A673 (cell line): ENCODE measurements around the gene SUN3. TPM values are rescaled to one million over a fixed set of nuclear protein-coding genes. Genes with fewer than 3 reads are reported as not detected.
"Not testable (repeated sequence)": the region's sequence is repeated elsewhere in the genome, so short reads cannot be mapped to it uniquely, and the experiment has no call there.

Experiments
- BruUV-seq: library from RNA; stranded (reverse); fragments of 400-500 nt; replicated peaks from 2 replicates; lab custom pipeline; 2021; lab: Mats Ljungman, UMichigan
- CTCF ChIA-PET: fragments of 300-600 bp; sonication (Branson Sonifier 250); formaldehyde crosslinking; loops from one replicate; lab custom pipeline; 2022; ENCODE audit warnings: antibody characterized with exemption; lab: Charles Lee
- POLR2A ChIA-PET: fragments of 300-600 bp; sonication (Branson Sonifier 250); formaldehyde crosslinking; loops from one replicate; lab custom pipeline; 2022; ENCODE audit warnings: antibody characterized with exemption; ENCODE audit not compliant: low non-redundant PET; lab: Charles Lee
- DNase-seq: peaks from one replicate; pipeline ENCODE4 v3.0.0-alpha.2; 2015; ENCODE audit warnings: low spot score
- H3K27ac ChIP-seq: fragments of 200-600 bp; sonication (generic); 2 replicates; pipeline ENCODE4 v1.5.1; 2016; ENCODE audit warnings: mixed run types, low read depth, mild to moderate bottlenecking, mixed read lengths, antibody characterized with exemption, low read length; ENCODE audit not compliant: poor library complexity, severe bottlenecking
- H3K27me3 ChIP-seq: fragments of 200-600 bp; sonication (generic); replicated peaks from 2 replicates; pipeline ENCODE4 v1.6.1; 2017; ENCODE audit warnings: mixed run types, low read depth, mild to moderate bottlenecking, mixed read lengths, antibody characterized with exemption, low read length; ENCODE audit not compliant: insufficient read depth, poor library complexity
- H3K36me3 ChIP-seq: fragments of 200-600 bp; sonication (generic); 2 replicates; pipeline ENCODE4 v1.6.1; 2016; ENCODE audit warnings: mixed run types, mild to moderate bottlenecking, mixed read lengths, antibody characterized with exemption, low read length; ENCODE audit not compliant: insufficient read depth, poor library complexity, severe bottlenecking
- H3K4me1 ChIP-seq: fragments of 200-600 bp; sonication (generic); 2 replicates; pipeline ENCODE4 v1.6.1; 2017; ENCODE audit warnings: mixed run types, mild to moderate bottlenecking, mixed read lengths, antibody characterized with exemption, low read length; ENCODE audit not compliant: insufficient read depth, poor library complexity, severe bottlenecking
- H3K4me3 ChIP-seq: fragments of 200-600 bp; sonication (generic); 2 replicates; pipeline ENCODE4 v1.5.1; 2016; ENCODE audit warnings: low read depth, mixed run types, mild to moderate bottlenecking, mixed read lengths, low read length; ENCODE audit not compliant: poor library complexity, severe bottlenecking
- H3K9me3 ChIP-seq: fragments of 200-600 bp; sonication (generic); 2 replicates; pipeline ENCODE4 v1.6.1; 2016; ENCODE audit warnings: mixed run types, low read depth, mild to moderate bottlenecking, mixed read lengths, antibody characterized with exemption, low read length; ENCODE audit not compliant: poor library complexity, severe bottlenecking
- EZH2 ChIP-seq: fragments of 200-600 bp; sonication (generic); IDR thresholded peaks from 2 replicates; pipeline ENCODE4 v1.6.1; 2017; ENCODE audit warnings: borderline replicate concordance, low read depth, mild to moderate bottlenecking, mixed read lengths, antibody characterized with exemption, low read length; ENCODE audit not compliant: poor library complexity, severe bottlenecking
- intact Hi-C: fragments of 100-400 bp; cut with micrococcal nuclease; formaldehyde crosslinking; loops from one replicate; pipeline ENCODE4 v1.10.0; 2022; ENCODE audit not compliant: unreplicated experiment
- total RNA-seq: library from RNA; stranded (reverse); gene quantifications from 2 replicates; pipeline ENCODE4 v1.2.3, GENCODE V29; 2021
- TF ChIP-seq, protein P1 (sequence below): fragments of 300-800, 200-600 bp; sonication (generic); conservative IDR thresholded peaks from 2 replicates; pipeline ENCODE4 v1.5.1; 2017; ENCODE audit warnings: low read depth, mild to moderate bottlenecking, antibody characterized with exemption, low read length, moderate library complexity, mixed read lengths

Gene SUN3
- total RNA-seq, 1 experiment from 2014 or later, result not detected

DNA sequence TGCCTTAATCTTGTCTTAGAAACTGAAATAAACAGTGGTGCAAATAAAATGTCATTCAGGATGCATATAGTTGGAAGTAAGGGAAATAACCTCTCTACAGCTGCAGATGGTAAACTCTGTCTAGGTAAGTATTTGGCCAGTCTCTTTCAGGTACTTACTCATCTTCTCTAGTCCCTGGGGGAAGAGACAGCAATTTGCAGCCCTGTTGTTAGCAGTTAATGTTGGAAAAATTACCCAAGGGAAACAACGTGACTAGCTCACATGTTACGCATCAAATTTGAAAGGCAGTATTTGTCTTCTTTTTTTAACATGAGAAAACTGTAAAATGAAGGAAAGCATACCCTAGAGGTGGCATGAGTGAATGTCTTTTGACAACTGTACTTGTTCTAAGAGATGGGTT, 46.3 kb downstream of the SUN3 start:
- Histone ChIP-seq H3K27me3 (no peaks in the 10 kb centered on the region), H3K27ac (peak overlapping the region; percentile 14), H3K4me1 (peaks cover 17% of the 10 kb centered on the region), H3K9me3 (no peaks in the 10 kb centered on the region), H3K36me3 (peaks cover 7% of the 10 kb centered on the region), H3K4me3 (no peak overlapping the region)
- intact Hi-C loops, result no loop called here
- BruUV-seq, result no TSS peak
- CTCF ChIA-PET, result interaction anchor here (1.3 kb wide), 1 partner anchor 9 kb away, joined by 5 read pairs; no protein-coding TSS in a partner anchor
- TF ChIP-seq EZH2, result no peak
- TF ChIP-seq, protein P1, sequence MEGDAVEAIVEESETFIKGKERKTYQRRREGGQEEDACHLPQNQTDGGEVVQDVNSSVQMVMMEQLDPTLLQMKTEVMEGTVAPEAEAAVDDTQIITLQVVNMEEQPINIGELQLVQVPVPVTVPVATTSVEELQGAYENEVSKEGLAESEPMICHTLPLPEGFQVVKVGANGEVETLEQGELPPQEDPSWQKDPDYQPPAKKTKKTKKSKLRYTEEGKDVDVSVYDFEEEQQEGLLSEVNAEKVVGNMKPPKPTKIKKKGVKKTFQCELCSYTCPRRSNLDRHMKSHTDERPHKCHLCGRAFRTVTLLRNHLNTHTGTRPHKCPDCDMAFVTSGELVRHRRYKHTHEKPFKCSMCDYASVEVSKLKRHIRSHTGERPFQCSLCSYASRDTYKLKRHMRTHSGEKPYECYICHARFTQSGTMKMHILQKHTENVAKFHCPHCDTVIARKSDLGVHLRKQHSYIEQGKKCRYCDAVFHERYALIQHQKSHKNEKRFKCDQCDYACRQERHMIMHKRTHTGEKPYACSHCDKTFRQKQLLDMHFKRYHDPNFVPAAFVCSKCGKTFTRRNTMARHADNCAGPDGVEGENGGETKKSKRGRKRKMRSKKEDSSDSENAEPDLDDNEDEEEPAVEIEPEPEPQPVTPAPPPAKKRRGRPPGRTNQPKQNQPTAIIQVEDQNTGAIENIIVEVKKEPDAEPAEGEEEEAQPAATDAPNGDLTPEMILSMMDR, result no peak
- DNase-seq, result peak; percentile 37
- POLR2A ChIA-PET, result no interaction called here

DNA sequence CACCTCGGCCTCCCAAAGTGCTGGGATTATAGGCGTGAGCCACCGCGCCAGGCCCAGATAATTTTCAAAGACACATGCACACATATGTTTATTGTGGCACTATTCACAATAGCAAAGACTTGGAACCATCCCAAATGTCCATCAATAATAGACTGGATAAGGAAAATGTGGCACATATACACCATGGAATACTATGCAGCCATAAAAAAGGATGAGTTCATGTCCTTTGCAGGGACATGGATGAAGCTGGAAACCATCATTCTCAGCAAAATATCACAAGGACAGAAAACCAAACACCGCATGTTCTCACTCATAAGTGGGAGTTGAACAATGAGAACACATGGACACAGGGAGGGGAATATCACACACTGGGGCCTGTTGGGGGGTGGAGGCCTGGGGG, 48.3 kb downstream of the SUN3 start:
- H3K4me3 ChIP-seq, DNase-seq, H3K9me3 ChIP-seq, H3K27me3 ChIP-seq, H3K27ac ChIP-seq, BruUV-seq, intact Hi-C loops, POLR2A ChIA-PET, CTCF ChIA-PET: not testable (repeated sequence)
- H3K4me1 ChIP-seq, result peaks cover 17% of the 10 kb centered on the region
- H3K36me3 ChIP-seq, result peaks cover 26% of the 10 kb centered on the region

DNA sequence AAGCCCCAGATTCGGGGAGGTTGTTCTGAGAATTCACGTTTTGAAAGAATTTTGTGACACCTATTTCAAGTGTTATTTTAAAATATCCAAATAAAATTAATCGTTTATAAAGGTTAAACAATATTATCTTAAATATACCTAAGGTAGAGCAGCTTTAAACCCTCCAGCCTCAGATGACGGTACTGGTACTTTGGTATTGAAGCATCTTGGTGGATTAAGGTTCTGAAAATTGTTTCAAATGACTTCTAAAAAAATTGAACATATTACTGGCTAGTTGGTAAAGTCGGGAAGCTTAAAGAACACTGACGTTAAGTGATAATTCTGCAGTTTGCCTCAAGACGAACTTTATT, 49.1 kb downstream of the SUN3 start:
- POLR2A ChIA-PET, result no interaction called here
- TF ChIP-seq, protein P1, result no peak

DNA sequence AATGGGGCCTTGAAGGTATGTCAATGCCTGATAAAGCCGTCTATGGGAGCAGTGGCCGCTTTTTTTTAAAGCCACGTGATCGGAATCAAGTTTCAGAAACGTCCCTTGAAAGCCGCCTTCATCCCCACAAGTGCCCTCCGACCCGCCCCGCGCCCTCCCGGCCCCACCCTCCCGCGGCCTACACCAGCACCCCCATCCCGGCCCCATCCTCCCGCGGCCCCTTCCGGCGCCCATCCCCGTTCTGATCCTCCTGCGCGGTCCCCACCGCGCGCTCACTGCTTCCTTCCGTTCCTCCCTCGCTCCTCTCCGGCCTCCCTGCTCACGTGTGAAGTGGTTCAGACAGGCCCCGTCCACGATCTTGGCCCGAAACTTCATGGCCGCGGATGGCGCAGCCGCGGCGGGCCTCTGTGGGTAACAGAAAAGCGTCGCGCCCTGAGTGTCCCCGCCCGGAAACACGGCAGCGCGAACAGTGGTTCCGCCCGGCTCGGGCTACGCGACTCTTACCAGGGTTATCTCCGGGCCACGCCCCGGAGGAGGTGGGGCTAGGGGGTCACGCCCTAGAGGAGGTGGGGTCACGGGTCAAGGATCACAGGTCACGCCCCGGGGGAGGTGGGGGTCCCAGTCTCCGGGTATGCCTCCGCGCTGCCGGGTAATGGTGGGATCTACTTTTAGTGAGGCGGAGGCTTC, 49.6 kb downstream of the SUN3 start, which contains the start of gene HUS1:
Gene HUS1, minus strand, starts transcription at position 471 of the 687 bp plus-strand sequence. Its CDS starts 96 bp downstream, at position 375.
- peaks cover 40% of the 10 kb centered on the region for H3K36me3 ChIP-seq
- DNase-seq, result peak; percentile 96
- ChIA-PET POLR2A (no interaction called here), CTCF (no interaction called here)
- no TSS peak for BruUV-seq
- TF ChIP-seq, protein P1, result no peak
- TF ChIP-seq EZH2, result no peak
- H3K27me3 ChIP-seq, result no peaks in the 10 kb centered on the region
- H3K9me3 ChIP-seq, result no peaks in the 10 kb centered on the region
- H3K27ac ChIP-seq, result peak within 1 kb of the TSS; percentile 76
- intact Hi-C loops, result no loop called here
- peak within 1 kb of the TSS; percentile 57 for H3K4me3 ChIP-seq
- H3K4me1 ChIP-seq, result peaks cover 17% of the 10 kb centered on the region

More for the DNA sequence above, 49.1 kb downstream of the SUN3 start:
- DNase-seq, result no peak
- Histone ChIP-seq H3K4me1 (peaks cover 17% of the 10 kb centered on the region), H3K36me3 (peaks cover 34% of the 10 kb centered on the region), H3K4me3 (peak overlapping the region; percentile 57), H3K27me3 (no peaks in the 10 kb centered on the region), H3K9me3 (no peaks in the 10 kb centered on the region), H3K27ac (peak overlapping the region; percentile 76)
- intact Hi-C loops, result no loop called here
- no TSS peak for BruUV-seq
- CTCF ChIA-PET, result no interaction called here
